NCI-H345 treated with DMSO at 0.1 percent for 48 hours (cell line): ENCODE data around the gene GJA1.

Experiments used
- DNase-seq: peaks from one replicate; lab custom pipeline; 2025; ENCODE audit not compliant: unreplicated experiment; lab: John Stamatoyannopoulos, UW

GJA1 gene

GRCh38 chr6:121482004-121482693, 46.7 kb downstream of the GJA1 start:
- no peak for DNase-seq

GRCh38 chr6:121482751-121483150, 47.3 kb downstream of the GJA1 start:
- no peak for DNase-seq

DNA sequence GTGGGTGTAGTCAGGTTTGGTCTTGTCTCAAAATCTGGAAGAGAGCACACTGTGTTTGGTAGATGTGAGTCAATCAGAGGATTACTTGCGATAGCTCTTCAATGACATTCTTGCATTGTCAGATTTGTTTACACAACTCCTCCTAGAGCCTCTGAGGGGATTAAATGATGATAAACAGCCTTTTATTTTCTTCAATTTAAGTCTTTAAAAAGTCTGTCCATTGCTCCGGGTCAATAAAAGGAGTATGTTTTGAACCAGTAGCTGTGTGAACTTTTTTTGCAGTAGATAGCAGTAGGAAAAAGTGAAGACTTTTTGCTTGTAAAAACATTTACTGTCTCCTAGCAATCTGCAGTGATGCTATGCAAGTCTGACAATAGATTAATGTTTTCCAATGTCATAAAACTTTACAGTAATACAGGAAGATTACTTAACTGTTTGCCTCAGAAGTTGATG, 49.9 kb downstream of the GJA1 start:
- DNase-seq: no peak

GRCh38 chr6:121491576-121491975, 56.1 kb downstream of the GJA1 start:
- DNase-seq: no peak

GRCh38 chr6:121492536-121492935, 57.1 kb downstream of the GJA1 start:
- no peak for DNase-seq

GRCh38 chr6:121497970-121498375, 62.5 kb downstream of the GJA1 start:
- no peak for DNase-seq

DNA sequence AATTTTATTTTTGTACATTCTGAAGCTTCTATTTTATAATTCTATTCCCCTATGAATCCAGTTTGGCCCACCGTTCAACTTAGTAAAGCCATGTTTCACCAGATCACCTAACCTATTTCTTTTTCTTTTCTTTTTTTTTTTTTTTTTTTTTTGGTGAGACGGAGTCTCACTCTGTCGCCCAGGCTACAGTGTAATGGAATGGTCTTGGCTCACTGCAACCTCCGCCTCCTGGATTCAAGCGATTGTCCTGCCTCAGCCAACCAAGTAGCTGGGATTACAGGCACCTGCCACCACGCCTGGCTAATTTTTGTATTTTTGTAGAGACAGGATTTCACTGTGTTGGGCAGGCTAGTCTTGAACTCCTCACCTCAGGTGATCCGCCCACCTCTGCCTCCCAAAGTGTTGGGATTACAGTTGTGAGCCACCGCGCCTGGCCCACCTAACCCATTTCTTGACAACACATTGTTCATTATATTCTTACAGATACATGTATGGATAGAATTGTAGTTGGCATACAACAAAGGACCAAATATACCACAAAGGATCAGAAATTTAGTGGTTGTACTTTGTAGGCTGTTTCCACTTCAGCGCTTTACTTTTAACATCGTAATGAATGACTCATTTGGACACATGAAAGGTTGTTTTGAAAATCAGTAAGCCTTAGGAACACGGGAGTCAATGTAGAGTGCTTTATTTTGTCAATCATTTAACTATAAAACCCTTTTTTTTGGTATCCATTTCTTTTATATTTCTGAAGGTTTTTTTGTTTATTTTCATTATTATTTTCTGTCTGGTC, 63.2 kb downstream of the GJA1 start:
- no peak for DNase-seq
